LNCAP (cell line): Measurements from ENCODE around the gene STX1A.

Experiments used
- CTCF ChIP-seq: fragments of 450-650 bp; IDR thresholded peaks from 2 replicates; pipeline ENCODE4 v1.5.1; 2017; ENCODE audit warnings: mild to moderate bottlenecking

STX1A gene

GRCh38 chr7:73703225-73703624 lies 16.2 kb downstream of the STX1A start:
- no peak for TF ChIP-seq CTCF

GRCh38 chr7:73702665-73703064 lies 16.8 kb downstream of the STX1A start:
- no peak for TF ChIP-seq CTCF

- no peak for TF ChIP-seq CTCF
Observed at GRCh38 chr7:73702226-73702625, 17.2 kb downstream of the STX1A start.

GRCh38 chr7:73701357-73701995 lies 18.0 kb downstream of the STX1A start:
- peak; percentile 55 for TF ChIP-seq CTCF

- no peak for TF ChIP-seq CTCF
Observed at GRCh38 chr7:73700581-73701134, 18.8 kb downstream of the STX1A start.

- TF ChIP-seq CTCF: no peak
Observed at GRCh38 chr7:73700069-73700423, 19.4 kb downstream of the STX1A start.

GRCh38 chr7:73699370-73700068 lies 19.9 kb downstream of the STX1A start:
- no peak for TF ChIP-seq CTCF
